HFF-Myc (cell line): ENCODE results near the gene SASH1.

Source experiments
- DNase-seq: peaks from one replicate; pipeline ENCODE4 v3.0.0-alpha.2; 2011; ENCODE audit warnings: low read depth; ENCODE audit errors: extremely low read depth
- H3K4me3 ChIP-seq: replicated peaks from 2 replicates; pipeline ENCODE4 v1.5.1; 2011; ENCODE audit warnings: low read depth, mild to moderate bottlenecking, control low read depth, low read length
- CTCF ChIP-seq: IDR thresholded peaks from 2 replicates; pipeline ENCODE4 v1.5.1; 2012; ENCODE audit warnings: mild to moderate bottlenecking, low read depth, low read length, control low read depth; ENCODE audit errors: missing control alignments

The SASH1 gene

GRCh38 chr6:148450866-148451265, 108.2 kb downstream of the SASH1 start:
- H3K4me3 ChIP-seq = no peak overlapping the region
- TF ChIP-seq CTCF = no peak
- no peak for DNase-seq

- no peak for DNase-seq
- no peak for TF ChIP-seq CTCF
- H3K4me3 ChIP-seq = no peak overlapping the region
Measured at GRCh38 chr6:148451690-148452089, 109.1 kb downstream of the SASH1 start.

- no peak for DNase-seq
- no peak for TF ChIP-seq CTCF
- no peak overlapping the region for H3K4me3 ChIP-seq
Measured at GRCh38 chr6:148452876-148453275, 110.2 kb downstream of the SASH1 start.

- DNase-seq = no peak
- no peak overlapping the region for H3K4me3 ChIP-seq
- TF ChIP-seq CTCF = no peak
Measured at GRCh38 chr6:148453906-148454305, 111.3 kb downstream of the SASH1 start.

GRCh38 chr6:148455225-148455624, 112.6 kb downstream of the SASH1 start:
- DNase-seq = peak; percentile 60
- no peak for TF ChIP-seq CTCF
- no peak overlapping the region for H3K4me3 ChIP-seq

GRCh38 chr6:148455674-148456558, 113.3 kb downstream of the SASH1 start:
- no peak for DNase-seq
- no peak overlapping the region for H3K4me3 ChIP-seq
- no peak for TF ChIP-seq CTCF
